ENCODE results near the gene PPFIBP2.

PPFIBP2 gene

GRCh38 chr11:7586376-7586775 is 72.6 kb downstream of the PPFIBP2 start:
- POLR2A ChIA-PET (ENCODE audit: low non-redundant PET): no interaction called here
- no peak for TF ChIP-seq CTCF (conservative IDR thresholded peaks at IDR 0.05; ENCODE audit: low read depth)
- DNase-seq (ENCODE audit: low spot score): no peak
- CTCF ChIA-PET: interaction anchor here (0.6 kb wide), 1 partner anchor 988 kb away, joined by 4 read pairs; no protein-coding TSS in a partner anchor
- H3K27ac ChIP-seq: no peak overlapping the region

- POLR2A ChIA-PET (ENCODE audit: low non-redundant PET): no interaction called here
- TF ChIP-seq CTCF (conservative IDR thresholded peaks at IDR 0.05; ENCODE audit: low read depth): no peak
- no peak for DNase-seq (ENCODE audit: low spot score)
- H3K27ac ChIP-seq: no peak overlapping the region
- CTCF ChIA-PET: interaction anchor here (1.2 kb wide), 1 partner anchor 15 kb away, joined by 3 read pairs; no protein-coding TSS in a partner anchor
Observed at GRCh38 chr11:7587712-7588111, 73.9 kb downstream of the PPFIBP2 start.

- ChIA-PET POLR2A (ENCODE audit: low non-redundant PET) (no interaction called here), CTCF (interaction anchor here (0.5 to 0.8 kb wide), 3 partner anchors 18 to 1282 kb away, joined by 3 to 5 read pairs (median 3); no protein-coding TSS in a partner anchor)
- DNase-seq (ENCODE audit: low spot score): no peak
- no peak overlapping the region for H3K27ac ChIP-seq
- no peak for TF ChIP-seq CTCF (conservative IDR thresholded peaks at IDR 0.05; ENCODE audit: low read depth)
Observed at GRCh38 chr11:7589861-7590260, 76.1 kb downstream of the PPFIBP2 start.

- POLR2A ChIA-PET (ENCODE audit: low non-redundant PET): no interaction called here
Observed at GRCh38 chr11:7590529-7590928, 76.7 kb downstream of the PPFIBP2 start.

GRCh38 chr11:7591107-7591894 is 77.5 kb downstream of the PPFIBP2 start:
- ChIA-PET CTCF (interaction anchor here (0.6 kb wide), 1 partner anchor 576 kb away, joined by 3 read pairs; no protein-coding TSS in a partner anchor), POLR2A (ENCODE audit: low non-redundant PET) (no interaction called here)
- no peak for TF ChIP-seq CTCF (conservative IDR thresholded peaks at IDR 0.05; ENCODE audit: low read depth)
- no peak for DNase-seq (ENCODE audit: low spot score)
- H3K27ac ChIP-seq: no peak overlapping the region

More at GRCh38 chr11:7590529-7590928, 76.7 kb downstream of the PPFIBP2 start:
- no peak for DNase-seq (ENCODE audit: low spot score)
- H3K27ac ChIP-seq: no peak overlapping the region
- no peak for TF ChIP-seq CTCF (conservative IDR thresholded peaks at IDR 0.05; ENCODE audit: low read depth)
- CTCF ChIA-PET: interaction anchor here (0.7 kb wide), 1 partner anchor 669 kb away, joined by 3 read pairs; no protein-coding TSS in a partner anchor

- no peak for DNase-seq (ENCODE audit: low spot score)
- TF ChIP-seq CTCF (conservative IDR thresholded peaks at IDR 0.05; ENCODE audit: low read depth): no peak
- CTCF ChIA-PET: interaction anchor here (0.6 kb wide), 1 partner anchor 576 kb away, joined by 3 read pairs; no protein-coding TSS in a partner anchor
- no peak overlapping the region for H3K27ac ChIP-seq
- POLR2A ChIA-PET (ENCODE audit: low non-redundant PET): interaction anchor here (0.6 kb wide), 1 partner anchor 47 kb away, joined by 3 read pairs; no protein-coding TSS in a partner anchor
Observed at GRCh38 chr11:7591987-7592386, 78.2 kb downstream of the PPFIBP2 start.

Measured in RWPE1 (cell line).